Caco-2 (cell line): ENCODE data around the gene ZNF747. TPM values are rescaled to one million over a fixed set of nuclear protein-coding genes. Genes with fewer than 3 reads are reported as not detected.

Experiments used
- BruUV-seq: library from RNA; stranded (reverse); fragments of 400-500 nt; replicated peaks from 2 replicates; lab custom pipeline; 2021; lab: Mats Ljungman, UMichigan
- CTCF ChIA-PET: fragments of 300-600 bp; sonication (Branson Sonifier 250); formaldehyde crosslinking; loops from one replicate; lab custom pipeline; 2022; ENCODE audit warnings: antibody characterized with exemption; lab: Charles Lee
- POLR2A ChIA-PET: fragments of 300-600 bp; sonication (Branson Sonifier 250); formaldehyde crosslinking; loops from one replicate; lab custom pipeline; 2022; ENCODE audit warnings: antibody characterized with exemption; lab: Charles Lee
- DNase-seq, 2 experiments: peaks; one replicate each; pipeline versions ENCODE4 v3.0.0 to v3.0.0-alpha.2; 2020 to 2022
- H3K27me3 ChIP-seq: replicated peaks from 2 replicates; pipeline ENCODE4 v1.6.0; 2011; ENCODE audit warnings: low read length; ENCODE audit not compliant: control insufficient read depth, insufficient read depth
- H3K36me3 ChIP-seq: 2 replicates; pipeline ENCODE4 v1.5.1; 2011; ENCODE audit warnings: low read length; ENCODE audit not compliant: control insufficient read depth, insufficient read depth
- H3K4me1 ChIP-seq: fragments of 250-450 bp; sonication (Bioruptor Pico); 2 replicates; pipeline ENCODE4 v1.5.1; 2020; ENCODE audit warnings: mild to moderate bottlenecking
- H3K4me3 ChIP-seq: 2 replicates; pipeline ENCODE4 v1.5.1; 2011; ENCODE audit warnings: low read depth, mild to moderate bottlenecking, control low read depth, low read length
- H3K9me3 ChIP-seq: fragments of 250-450 bp; sonication (Bioruptor Pico); 2 replicates; pipeline ENCODE4 v1.5.1; 2020; ENCODE audit warnings: mild to moderate bottlenecking, moderate library complexity
- H3K27ac Mint-ChIP-seq: one replicate; pipeline ENCODE4 v1.8.0; 2022; ENCODE audit warnings: mixed read lengths; ENCODE audit not compliant: unreplicated experiment
- H3K27me3 Mint-ChIP-seq: one replicate; pipeline ENCODE4 v1.8.0; 2022; ENCODE audit warnings: mixed read lengths; ENCODE audit not compliant: insufficient read depth, unreplicated experiment
- H3K36me3 Mint-ChIP-seq: one replicate; pipeline ENCODE4 v1.8.0; 2022; ENCODE audit warnings: mild to moderate bottlenecking, mixed read lengths; ENCODE audit not compliant: insufficient read depth, unreplicated experiment
- H3K4me1 Mint-ChIP-seq: one replicate; pipeline ENCODE4 v1.8.0; 2022; ENCODE audit warnings: low read depth, mixed read lengths; ENCODE audit not compliant: unreplicated experiment
- H3K4me3 Mint-ChIP-seq: one replicate; pipeline ENCODE4 v1.8.0; 2022; ENCODE audit warnings: mild to moderate bottlenecking, moderate library complexity, mixed read lengths; ENCODE audit not compliant: unreplicated experiment
- H3K9me3 Mint-ChIP-seq: one replicate; pipeline ENCODE4 v1.8.0; 2022; ENCODE audit warnings: mixed read lengths; ENCODE audit not compliant: unreplicated experiment
- intact Hi-C: fragments of 100-400 bp; cut with micrococcal nuclease; formaldehyde crosslinking; loops from one replicate; pipeline ENCODE4 v1.10.0; 2022; ENCODE audit not compliant: unreplicated experiment
- total RNA-seq: library from RNA; stranded (reverse); gene quantifications from 2 replicates; pipeline ENCODE4 v1.2.3, GENCODE V29; 2022
- TF ChIP-seq, protein P1 (sequence below), 2 experiments: fragments of 200-600 bp in 1 of 2; IDR thresholded peaks; 1 replicate in 1 of 2; 2 replicates in 1 of 2; pipeline versions ENCODE4 v1.5.1 to v1.8.0; 2011 to 2022; ENCODE audit warnings: antibody characterized with exemption in 1 of 2, control low read depth in 1 of 2, inconsistent platforms in 1 of 2, low read depth in 1 of 2, low read length in 1 of 2, mild to moderate bottlenecking in 1 of 2, moderate library complexity in 1 of 2; ENCODE audit not compliant: insufficient read depth in 1 of 2, severe bottlenecking in 1 of 2, unreplicated experiment in 1 of 2

ZNF747 gene
- total RNA-seq, 1 experiment from 2014 or later: 8.1 TPM

DNA sequence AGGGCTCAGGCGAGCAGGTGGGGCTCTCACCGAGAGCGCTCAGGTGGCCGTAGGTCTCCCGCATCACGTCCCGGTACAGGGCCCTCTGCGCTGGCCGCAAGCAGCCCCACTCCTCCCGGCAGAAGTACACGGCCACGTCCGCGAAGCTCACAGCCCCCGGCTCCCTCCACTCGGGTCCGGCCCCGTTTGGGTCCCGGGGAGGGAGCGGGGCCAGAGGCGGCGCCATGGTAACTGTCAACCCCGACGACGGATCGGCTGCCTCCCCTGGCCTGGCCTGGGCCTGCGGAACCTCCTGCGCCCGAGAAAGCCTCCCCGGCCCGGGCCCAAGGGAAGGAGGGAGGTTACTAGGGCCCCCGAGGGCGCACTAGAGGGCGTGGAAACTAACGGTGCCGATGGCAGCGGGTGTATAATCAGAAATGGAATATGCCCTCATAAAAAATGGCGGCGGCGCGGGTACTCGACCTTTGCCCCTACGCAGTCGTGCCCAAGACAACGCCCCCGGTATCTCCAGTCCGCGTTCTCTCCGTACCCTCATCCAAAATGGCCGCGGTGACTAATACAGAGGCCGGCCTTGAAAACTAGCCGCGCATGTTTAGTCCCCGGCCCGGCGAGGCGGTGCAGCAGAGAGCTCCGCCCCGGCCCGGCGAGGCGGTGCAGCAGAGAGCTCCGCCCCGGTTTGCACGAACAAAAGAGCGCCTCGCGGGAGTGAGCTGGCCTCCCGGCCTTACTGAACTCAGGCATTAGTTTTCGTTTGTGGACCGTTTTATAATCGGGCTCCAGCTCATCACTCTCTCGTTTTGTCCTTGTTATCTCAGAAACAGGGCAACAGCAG lies 23.5 kb upstream of the ZNF747 start, which contains the start of gene ZNF764:
Gene ZNF764 (minus strand): TSS at position 418 of the 832 bp plus-strand sequence. CDS start 192 bp downstream, at position 226.
- Histone ChIP-seq H3K36me3 (peaks cover 2% of the 10 kb centered on the region), H3K4me3 (peak within 1 kb of the TSS; percentile 72), H3K4me1 (peaks cover 5% of the 10 kb centered on the region; the same call in 1 of the 2 replicates), H3K27me3 (no peaks in the 10 kb centered on the region), H3K9me3 (no peaks in the 10 kb centered on the region)
- TF ChIP-seq, protein P1, sequence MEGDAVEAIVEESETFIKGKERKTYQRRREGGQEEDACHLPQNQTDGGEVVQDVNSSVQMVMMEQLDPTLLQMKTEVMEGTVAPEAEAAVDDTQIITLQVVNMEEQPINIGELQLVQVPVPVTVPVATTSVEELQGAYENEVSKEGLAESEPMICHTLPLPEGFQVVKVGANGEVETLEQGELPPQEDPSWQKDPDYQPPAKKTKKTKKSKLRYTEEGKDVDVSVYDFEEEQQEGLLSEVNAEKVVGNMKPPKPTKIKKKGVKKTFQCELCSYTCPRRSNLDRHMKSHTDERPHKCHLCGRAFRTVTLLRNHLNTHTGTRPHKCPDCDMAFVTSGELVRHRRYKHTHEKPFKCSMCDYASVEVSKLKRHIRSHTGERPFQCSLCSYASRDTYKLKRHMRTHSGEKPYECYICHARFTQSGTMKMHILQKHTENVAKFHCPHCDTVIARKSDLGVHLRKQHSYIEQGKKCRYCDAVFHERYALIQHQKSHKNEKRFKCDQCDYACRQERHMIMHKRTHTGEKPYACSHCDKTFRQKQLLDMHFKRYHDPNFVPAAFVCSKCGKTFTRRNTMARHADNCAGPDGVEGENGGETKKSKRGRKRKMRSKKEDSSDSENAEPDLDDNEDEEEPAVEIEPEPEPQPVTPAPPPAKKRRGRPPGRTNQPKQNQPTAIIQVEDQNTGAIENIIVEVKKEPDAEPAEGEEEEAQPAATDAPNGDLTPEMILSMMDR (IDR thresholded peaks at IDR 0.05; ENCODE audit: insufficient read depth in 1 of 2, low read depth in 1 of 2, low read length in 1 of 2, severe bottlenecking in 1 of 2, unreplicated experiment in 1 of 2): no peak
- POLR2A ChIA-PET: interaction anchor here (0.6 to 1.5 kb wide), 12 partner anchors 9 to 187 kb away, joined by 3 to 20 read pairs (median 4); partner anchors contain the start of genes DCTPP1, PRR14, ZNF688 and ZNF747
- Mint-ChIP-seq H3K9me3 (no peaks in the 10 kb centered on the region), H3K4me1 (peaks cover 6% of the 10 kb centered on the region), H3K4me3 (peak within 1 kb of the TSS; percentile 78), H3K27ac (peak within 1 kb of the TSS; percentile 53), H3K27me3 (no peaks in the 10 kb centered on the region), H3K36me3 (peaks cover 18% of the 10 kb centered on the region)
- peak; percentile 96 to 97 for DNase-seq
- no TSS peak for BruUV-seq
- CTCF ChIA-PET: interaction anchor here (0.9 to 2.2 kb wide), 7 partner anchors 10 to 128 kb away, joined by 4 to 32 read pairs (median 6); partner anchors contain the start of genes DCTPP1, ZNF688, ZNF689 and ZNF747
- intact Hi-C loops: loop anchor here (2.0 kb wide), 2 partner anchors 15 to 23 kb away; partner anchors contain the start of gene ZNF747

DNA sequence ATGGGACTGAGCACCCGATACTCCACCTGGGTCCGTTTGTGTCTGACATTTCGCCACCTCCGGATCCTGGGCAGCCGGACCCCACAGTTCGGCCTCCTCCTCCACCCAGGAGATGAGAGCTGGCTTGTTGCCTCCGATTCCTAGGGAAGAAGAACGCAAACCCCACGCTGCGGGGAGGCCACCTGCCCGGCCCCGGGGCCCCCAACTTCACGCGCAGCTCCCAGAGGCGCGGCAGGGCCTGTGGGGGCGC lies 23.0 kb upstream of the ZNF747 start:
- H3K9me3 ChIP-seq: no peaks in the 10 kb centered on the region
- no peaks in the 10 kb centered on the region for H3K9me3 Mint-ChIP-seq
- no peaks in the 10 kb centered on the region for H3K27me3 ChIP-seq
- TSS peak; percentile 43 for BruUV-seq
- H3K27ac Mint-ChIP-seq: peak overlapping the region; percentile 53
- no peak for DNase-seq
- H3K4me1 ChIP-seq: peaks cover 5% of the 10 kb centered on the region; the same call in 1 of the 2 replicates
- intact Hi-C loops: no loop called here
- H3K36me3 ChIP-seq: peaks cover 2% of the 10 kb centered on the region
- no peaks in the 10 kb centered on the region for H3K27me3 Mint-ChIP-seq
- H3K36me3 Mint-ChIP-seq: peaks cover 18% of the 10 kb centered on the region
- peak overlapping the region; percentile 72 for H3K4me3 ChIP-seq
- CTCF ChIA-PET: interaction anchor here (1.6 to 2.2 kb wide), 3 partner anchors 23 to 128 kb away, joined by 5 to 32 read pairs (median 24); partner anchors contain the start of genes DCTPP1, ZNF689 and ZNF747
- H3K4me1 Mint-ChIP-seq: peaks cover 6% of the 10 kb centered on the region
- peak overlapping the region; percentile 78 for H3K4me3 Mint-ChIP-seq
- POLR2A ChIA-PET: interaction anchor here (0.6 to 1.5 kb wide), 4 partner anchors 11 to 33 kb away, joined by 3 to 20 read pairs (median 4); partner anchors contain the start of gene ZNF747
- TF ChIP-seq, protein P1 (IDR thresholded peaks at IDR 0.05; ENCODE audit: insufficient read depth in 1 of 2, low read depth in 1 of 2, low read length in 1 of 2, severe bottlenecking in 1 of 2, unreplicated experiment in 1 of 2): peak in 1 of 2 experiments; percentile 13

DNA sequence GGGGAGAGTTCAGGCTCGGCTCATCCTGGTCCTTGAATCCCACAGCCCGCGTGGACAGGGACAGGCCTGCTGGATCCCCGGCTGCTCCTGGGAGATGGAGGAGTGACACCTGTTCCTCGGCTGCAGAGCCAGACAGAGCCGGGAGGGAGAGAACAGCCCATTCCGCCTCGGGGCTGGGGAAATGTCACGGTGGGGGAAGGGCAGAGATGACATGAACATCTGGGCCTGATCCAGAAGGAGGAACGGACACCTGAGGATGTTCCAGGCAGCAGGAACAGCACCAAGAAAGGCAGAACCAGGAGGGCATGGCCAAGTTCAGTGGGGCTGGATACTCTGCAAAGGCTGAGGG lies 21.4 kb upstream of the ZNF747 start:
- POLR2A ChIA-PET: no interaction called here
- Histone ChIP-seq H3K4me3 (no peak overlapping the region), H3K27me3 (no peaks in the 10 kb centered on the region), H3K4me1 (peaks cover 9% of the 10 kb centered on the region), H3K9me3 (no peaks in the 10 kb centered on the region), H3K36me3 (peaks cover 2% of the 10 kb centered on the region)
- DNase-seq: no peak
- TF ChIP-seq, protein P1 (IDR thresholded peaks at IDR 0.05; ENCODE audit: insufficient read depth in 1 of 2, low read depth in 1 of 2, low read length in 1 of 2, severe bottlenecking in 1 of 2, unreplicated experiment in 1 of 2): no peak
- no TSS peak for BruUV-seq
- H3K9me3 Mint-ChIP-seq: no peaks in the 10 kb centered on the region
- H3K4me3 Mint-ChIP-seq: peak overlapping the region; percentile 78
- peaks cover 18% of the 10 kb centered on the region for H3K36me3 Mint-ChIP-seq
- H3K4me1 Mint-ChIP-seq: peaks cover 6% of the 10 kb centered on the region
- CTCF ChIA-PET: no interaction called here
- no peaks in the 10 kb centered on the region for H3K27me3 Mint-ChIP-seq
- intact Hi-C loops: no loop called here
- H3K27ac Mint-ChIP-seq: no peak overlapping the region
